RWPE2 (cell line): ENCODE data around the gene PRSS21.

Experiments
- ATAC-seq: fragments of 200-7000 bp; cut with Tn5 transposase; 3 replicates; pipeline ENCODE4 v1.9.1; 2021; ENCODE audit warnings: low read depth
- DNase-seq: peaks from one replicate; pipeline ENCODE4 v3.0.0-alpha.2; 2020; ENCODE audit warnings: low spot score
- H3K27ac ChIP-seq: fragments of 450-650 bp; 2 replicates; pipeline ENCODE4 v1.5.1; 2017; ENCODE audit warnings: mild to moderate bottlenecking; ENCODE audit not compliant: poor library complexity, severe bottlenecking
- H3K27me3 ChIP-seq: fragments of 250-450 bp; sonication (Bioruptor Pico); 2 replicates; pipeline ENCODE4 v1.5.1; 2021; ENCODE audit warnings: mild to moderate bottlenecking, moderate library complexity; ENCODE audit not compliant: insufficient read depth, poor library complexity, severe bottlenecking
- H3K36me3 ChIP-seq: fragments of 250-450 bp; sonication (Bioruptor Pico); 2 replicates; pipeline ENCODE4 v1.5.1; 2020; ENCODE audit warnings: low read depth, mild to moderate bottlenecking, moderate library complexity
- H3K4me1 ChIP-seq: fragments of 250-450 bp; sonication (Bioruptor Pico); 2 replicates; pipeline ENCODE4 v1.5.1; 2021; ENCODE audit warnings: mild to moderate bottlenecking, moderate library complexity; ENCODE audit not compliant: insufficient read depth, poor library complexity, severe bottlenecking
- H3K4me3 ChIP-seq: fragments of 250-450 bp; sonication (Bioruptor Pico); 2 replicates; pipeline ENCODE4 v1.5.1; 2021; ENCODE audit warnings: mild to moderate bottlenecking, moderate library complexity; ENCODE audit not compliant: severe bottlenecking
- H3K9me3 ChIP-seq: fragments of 250-450 bp; sonication (Bioruptor Pico); 2 replicates; pipeline ENCODE4 v1.5.1; 2021; ENCODE audit warnings: mild to moderate bottlenecking, moderate library complexity; ENCODE audit not compliant: severe bottlenecking
- TF ChIP-seq, protein P1 (sequence below): fragments of 450-650 bp; IDR thresholded peaks from one replicate; pipeline ENCODE4 v1.5.1; 2017; ENCODE audit warnings: mild to moderate bottlenecking, moderate library complexity; ENCODE audit not compliant: poor library complexity, severe bottlenecking

The PRSS21 gene

DNA sequence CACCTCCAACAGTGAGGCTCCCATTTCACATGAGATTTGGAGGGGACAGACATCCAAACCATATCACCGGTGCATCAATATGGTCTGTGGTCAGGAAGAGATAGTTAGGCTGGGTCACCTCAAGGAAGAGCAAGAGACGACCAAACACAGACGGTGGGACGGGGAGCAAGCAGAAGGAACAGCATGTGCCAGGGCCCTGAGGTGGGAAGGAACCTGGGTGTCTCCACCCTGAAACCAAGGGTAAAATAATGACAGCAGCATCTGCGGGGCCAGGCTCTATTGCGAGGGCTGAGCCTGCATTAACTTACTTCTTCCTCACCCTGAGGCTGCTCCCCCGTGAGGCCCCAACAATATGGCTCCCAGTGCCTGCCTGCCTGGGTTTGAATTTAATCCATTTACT lies 8.9 kb upstream of the PRSS21 start:
- peaks cover 2% of the 10 kb centered on the region for H3K27me3 ChIP-seq
- H3K27ac ChIP-seq = no peak overlapping the region
- ATAC-seq = no peak
- peaks cover 8% of the 10 kb centered on the region for H3K9me3 ChIP-seq
- H3K4me3 ChIP-seq = no peak overlapping the region
- H3K4me1 ChIP-seq = no peaks in the 10 kb centered on the region
- no peaks in the 10 kb centered on the region for H3K36me3 ChIP-seq
- DNase-seq = peak; percentile 14
- TF ChIP-seq, protein P1, sequence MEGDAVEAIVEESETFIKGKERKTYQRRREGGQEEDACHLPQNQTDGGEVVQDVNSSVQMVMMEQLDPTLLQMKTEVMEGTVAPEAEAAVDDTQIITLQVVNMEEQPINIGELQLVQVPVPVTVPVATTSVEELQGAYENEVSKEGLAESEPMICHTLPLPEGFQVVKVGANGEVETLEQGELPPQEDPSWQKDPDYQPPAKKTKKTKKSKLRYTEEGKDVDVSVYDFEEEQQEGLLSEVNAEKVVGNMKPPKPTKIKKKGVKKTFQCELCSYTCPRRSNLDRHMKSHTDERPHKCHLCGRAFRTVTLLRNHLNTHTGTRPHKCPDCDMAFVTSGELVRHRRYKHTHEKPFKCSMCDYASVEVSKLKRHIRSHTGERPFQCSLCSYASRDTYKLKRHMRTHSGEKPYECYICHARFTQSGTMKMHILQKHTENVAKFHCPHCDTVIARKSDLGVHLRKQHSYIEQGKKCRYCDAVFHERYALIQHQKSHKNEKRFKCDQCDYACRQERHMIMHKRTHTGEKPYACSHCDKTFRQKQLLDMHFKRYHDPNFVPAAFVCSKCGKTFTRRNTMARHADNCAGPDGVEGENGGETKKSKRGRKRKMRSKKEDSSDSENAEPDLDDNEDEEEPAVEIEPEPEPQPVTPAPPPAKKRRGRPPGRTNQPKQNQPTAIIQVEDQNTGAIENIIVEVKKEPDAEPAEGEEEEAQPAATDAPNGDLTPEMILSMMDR = no peak

DNA sequence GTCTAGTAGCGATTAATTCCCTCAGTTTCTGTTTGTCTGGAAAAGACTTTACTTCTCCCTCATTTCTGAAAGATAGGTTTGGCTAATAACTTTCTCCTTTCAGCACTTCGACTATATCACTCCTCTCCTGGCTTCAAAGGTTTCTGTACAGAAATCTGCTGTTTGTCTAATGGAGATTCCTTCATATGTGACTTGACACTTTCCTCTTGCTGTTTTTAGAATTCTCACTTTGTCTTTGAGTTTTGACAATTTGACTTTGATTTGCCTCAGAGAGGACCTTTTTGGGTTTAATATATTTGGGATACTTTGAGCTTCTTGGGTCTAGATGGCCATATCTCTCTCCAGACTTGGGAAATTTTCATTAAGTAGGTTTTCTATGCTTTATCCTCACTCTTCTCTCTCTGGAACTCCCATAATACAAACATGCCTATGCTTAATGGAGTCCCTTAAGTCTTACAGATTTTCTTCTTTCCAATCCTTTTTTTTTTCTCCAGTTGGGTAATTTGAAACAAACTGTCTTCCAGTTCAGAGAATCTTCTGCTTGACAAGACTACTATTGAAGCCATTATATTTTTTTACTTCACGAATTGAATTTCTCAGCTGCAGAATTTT lies 7.8 kb upstream of the PRSS21 start:
- Histone ChIP-seq H3K36me3 (no peaks in the 10 kb centered on the region), H3K4me1 (no peaks in the 10 kb centered on the region), H3K4me3 (no peak overlapping the region), H3K9me3 (no peaks in the 10 kb centered on the region), H3K27me3 (no peaks in the 10 kb centered on the region), H3K27ac (no peak overlapping the region)
- TF ChIP-seq, protein P1 = no peak
- ATAC-seq (no peak), DNase-seq (no peak)

DNA sequence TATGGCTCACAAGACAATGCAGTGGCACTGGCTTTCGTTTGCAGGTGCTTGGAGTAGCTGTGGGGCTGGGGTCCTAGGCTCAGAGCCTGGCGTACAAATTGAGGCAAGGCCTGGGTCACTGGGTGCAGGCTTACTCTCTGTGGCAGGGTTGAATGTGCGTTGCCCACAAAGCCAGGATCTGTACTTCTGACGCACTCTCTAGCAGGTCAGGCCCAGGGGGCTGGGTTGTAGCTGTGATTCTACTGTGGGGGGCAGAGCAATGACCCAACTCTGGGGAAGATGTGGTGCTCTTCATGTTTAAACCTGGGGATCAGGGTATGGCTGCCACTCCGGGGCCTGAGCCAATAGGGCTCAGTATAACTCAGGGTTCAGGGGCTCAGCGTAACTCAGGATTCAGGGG lies 6.4 kb upstream of the PRSS21 start:
- Histone ChIP-seq H3K9me3 (no peaks in the 10 kb centered on the region), H3K4me1 (no peaks in the 10 kb centered on the region), H3K27ac (no peak overlapping the region), H3K36me3 (no peaks in the 10 kb centered on the region), H3K4me3 (no peak overlapping the region), H3K27me3 (no peaks in the 10 kb centered on the region)
- TF ChIP-seq, protein P1 = no peak
- no peak for ATAC-seq
- DNase-seq = peak; percentile 36

DNA sequence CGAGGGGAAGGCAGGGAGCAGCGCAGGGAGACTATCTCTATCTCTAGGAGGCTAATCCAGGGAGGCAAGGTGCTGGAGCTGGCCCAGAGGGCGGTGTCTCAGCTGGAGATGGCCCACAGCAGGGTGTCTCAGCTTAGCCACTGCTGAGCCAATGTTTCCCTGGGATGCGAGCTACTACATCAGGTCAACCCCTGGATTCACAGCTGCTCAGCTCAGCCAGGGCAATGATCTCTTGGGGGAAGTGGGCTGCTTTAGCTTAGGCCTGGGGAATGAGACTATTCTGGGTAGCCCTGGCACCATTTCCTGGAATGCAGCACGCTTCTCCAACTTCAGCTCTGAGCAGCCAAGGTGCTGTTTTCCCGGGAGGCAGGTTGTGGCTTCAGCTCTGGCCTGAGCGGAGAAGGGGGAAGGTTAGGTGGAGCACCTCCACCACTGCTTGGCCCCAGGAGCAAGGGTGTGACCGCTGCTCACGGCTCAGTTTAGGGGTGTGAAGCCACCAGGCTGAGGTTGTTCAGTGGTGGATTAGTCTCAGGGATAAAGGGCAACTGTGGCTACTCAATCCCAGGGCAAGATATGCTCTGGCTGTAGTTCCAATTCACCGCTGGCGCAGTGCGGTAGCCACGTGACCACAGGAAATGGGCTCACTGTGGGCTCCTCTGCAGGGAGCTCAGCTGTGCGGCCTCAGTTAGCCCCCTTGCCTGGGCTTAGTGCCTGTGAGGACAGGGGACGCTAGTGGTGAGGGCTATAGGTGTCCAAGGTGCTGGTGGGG lies 5.2 kb upstream of the PRSS21 start:
- no peak for ATAC-seq
- TF ChIP-seq, protein P1 = no peak
- Histone ChIP-seq H3K4me3 (no peak overlapping the region), H3K36me3 (no peaks in the 10 kb centered on the region), H3K9me3 (no peaks in the 10 kb centered on the region), H3K27ac (no peak overlapping the region), H3K4me1 (no peaks in the 10 kb centered on the region), H3K27me3 (no peaks in the 10 kb centered on the region)
- DNase-seq = peak; percentile 33

DNA sequence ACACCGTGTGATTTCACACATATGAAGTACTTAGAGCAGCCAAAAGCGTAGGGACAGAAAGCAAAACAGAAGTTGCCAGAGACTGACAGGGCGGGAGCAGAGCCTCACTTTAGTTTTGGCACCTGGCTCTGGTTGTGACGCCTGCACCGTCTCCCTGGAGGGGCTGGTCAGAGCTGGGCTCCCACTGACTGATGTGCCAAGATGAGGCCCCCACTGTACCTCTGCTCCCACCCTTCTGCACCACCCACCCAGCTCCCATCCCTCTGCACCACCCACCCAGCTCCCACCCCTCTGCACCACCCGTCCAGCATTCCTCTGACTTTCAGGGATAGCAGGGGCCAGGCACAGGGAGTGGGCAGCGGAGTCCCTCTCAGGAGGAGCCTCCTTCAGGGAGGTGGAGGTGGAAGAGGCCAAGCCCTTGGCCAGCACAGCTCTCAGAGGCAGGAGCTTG lies 3.2 kb upstream of the PRSS21 start:
- H3K9me3 ChIP-seq = no peaks in the 10 kb centered on the region
- TF ChIP-seq, protein P1 = no peak
- peak; percentile 42 for DNase-seq
- H3K4me3 ChIP-seq = no peak overlapping the region
- H3K27me3 ChIP-seq = no peaks in the 10 kb centered on the region
- no peak for ATAC-seq
- H3K27ac ChIP-seq = no peak overlapping the region
- no peaks in the 10 kb centered on the region for H3K4me1 ChIP-seq
- H3K36me3 ChIP-seq = no peaks in the 10 kb centered on the region
